GM19397 (cell line): ENCODE measurements around the gene EXOC3L1.

Experiments
- ATAC-seq: cut with Tn5 transposase; IDR thresholded peaks from one replicate; pipeline ENCODE4 v1.9.1; 2021; ENCODE audit warnings: mild to moderate bottlenecking, moderate library complexity; ENCODE audit not compliant: unreplicated experiment

The EXOC3L1 gene

DNA sequence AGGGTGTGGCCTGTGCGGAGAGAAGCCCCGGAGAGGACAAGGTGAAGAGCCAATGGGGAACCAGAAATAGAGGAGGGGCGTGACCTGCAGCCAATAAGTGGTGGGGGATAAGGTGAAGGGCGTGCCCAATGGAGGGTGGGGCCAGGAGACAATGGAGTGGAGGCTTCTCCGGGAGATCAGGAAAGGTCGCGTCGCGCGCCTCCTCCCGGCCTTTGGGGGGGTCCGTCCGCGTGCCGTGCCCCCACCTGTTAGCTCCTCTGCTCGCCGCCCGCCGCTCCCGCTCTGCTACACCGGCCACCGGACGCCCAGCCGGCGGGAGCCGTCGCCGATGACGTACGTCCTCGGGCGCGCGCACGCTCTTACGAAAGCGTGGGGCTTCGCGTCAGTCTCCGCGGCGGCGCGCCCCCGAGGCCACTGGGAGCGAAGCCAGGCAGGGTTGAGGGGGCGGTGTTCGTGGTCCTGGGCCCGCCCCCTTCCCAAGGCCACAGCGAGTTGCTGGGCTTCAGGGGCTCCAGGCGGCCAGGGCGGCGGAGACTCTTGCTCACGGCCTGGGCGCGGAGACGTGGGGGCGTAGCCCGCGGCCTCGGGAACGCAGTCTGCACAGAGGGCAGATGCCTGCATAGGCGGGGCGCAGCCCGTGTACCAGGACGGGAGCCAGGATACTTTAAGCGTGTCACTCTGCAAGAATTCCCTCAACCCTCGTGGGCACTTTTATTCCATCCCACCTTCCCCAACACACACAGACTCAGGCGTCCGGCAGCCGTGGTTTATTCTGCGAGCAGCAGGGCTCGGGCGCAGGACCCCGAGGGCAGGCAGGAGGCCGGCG is 6.1 kb downstream of the EXOC3L1 start, which contains the start of gene MATCAP1:
Gene MATCAP1, minus strand, starts transcription at position 337 of the 826 bp plus-strand sequence. CDS start 3,353 bp downstream, outside the sequence.
- peak; percentile 80 for ATAC-seq

DNA sequence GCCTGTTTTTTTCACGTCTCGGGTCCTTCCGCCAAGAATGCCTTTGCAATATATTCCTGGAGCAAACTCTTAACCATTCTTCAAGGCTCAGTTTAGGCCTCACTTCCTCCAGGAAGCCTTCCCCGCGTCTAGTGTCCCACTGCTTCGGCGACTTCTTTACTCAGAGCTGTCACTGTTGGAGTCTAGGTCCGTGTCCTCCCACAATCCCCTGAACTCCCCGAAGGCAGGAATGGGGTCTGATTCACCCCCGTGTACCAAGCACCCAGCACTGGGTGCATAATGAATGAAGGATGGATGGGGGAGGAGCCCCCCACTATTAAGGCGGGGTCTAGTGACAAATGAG is 6.7 kb downstream of the EXOC3L1 start:
- ATAC-seq = no peak

DNA sequence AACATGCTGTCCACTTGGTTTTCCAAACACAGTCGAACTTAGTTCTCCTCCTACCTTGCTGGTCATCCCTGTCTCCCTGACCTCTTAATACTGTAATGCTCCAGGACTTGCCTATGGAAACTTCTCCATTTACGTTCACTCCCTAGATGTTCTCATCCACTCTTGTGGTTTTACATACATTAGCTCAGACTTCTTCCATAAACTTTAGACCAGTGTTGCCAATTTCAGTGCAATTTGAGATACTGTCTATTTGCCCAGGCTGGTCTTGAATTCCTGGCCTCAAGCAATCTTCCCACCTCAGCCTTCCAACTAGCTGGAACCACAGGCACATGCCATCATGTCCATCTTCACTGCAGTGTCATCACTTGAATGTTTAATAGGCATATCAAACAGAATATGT is 7.6 kb downstream of the EXOC3L1 start:
- ATAC-seq = no peak

DNA sequence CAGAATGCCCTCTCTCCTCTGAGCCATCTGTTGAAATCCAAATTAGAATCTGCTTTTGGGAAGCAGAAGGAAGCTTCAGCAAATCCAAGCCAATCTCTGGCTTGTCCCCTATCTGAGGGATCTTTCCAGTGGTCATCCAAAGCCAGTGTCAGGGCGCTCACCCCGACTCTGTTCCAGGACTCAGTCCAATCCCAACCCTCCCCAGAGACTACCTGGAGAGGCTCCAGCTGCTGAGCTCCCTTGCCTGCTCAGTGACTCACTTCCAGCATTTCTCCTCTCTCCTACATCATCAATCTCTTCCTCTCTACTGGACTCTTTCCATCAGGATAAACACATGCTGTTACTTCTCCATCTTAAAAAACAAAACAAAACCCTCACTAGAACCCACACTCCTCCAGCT is 8.6 kb downstream of the EXOC3L1 start:
- ATAC-seq = no peak

DNA sequence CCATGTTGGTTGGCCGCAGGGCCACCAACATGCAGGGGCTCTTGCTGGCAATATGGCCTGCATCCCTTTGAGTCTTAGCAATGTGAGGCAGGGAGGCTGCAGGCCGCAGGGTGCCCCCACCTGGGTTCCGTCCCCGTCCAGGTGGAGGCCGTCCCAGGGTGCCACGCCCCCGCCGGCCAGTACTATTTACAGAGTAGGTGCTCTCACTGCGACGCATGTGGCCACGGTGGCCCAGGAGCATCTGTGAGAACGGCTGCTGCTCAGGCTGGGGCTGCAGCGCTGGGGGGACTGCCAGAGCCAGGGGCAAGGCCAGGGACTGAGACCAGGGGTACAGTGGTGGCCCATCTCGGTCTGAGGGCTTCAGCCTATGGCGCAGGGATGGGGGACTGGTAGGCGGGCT is 9.8 kb downstream of the EXOC3L1 start:
- no peak for ATAC-seq

DNA sequence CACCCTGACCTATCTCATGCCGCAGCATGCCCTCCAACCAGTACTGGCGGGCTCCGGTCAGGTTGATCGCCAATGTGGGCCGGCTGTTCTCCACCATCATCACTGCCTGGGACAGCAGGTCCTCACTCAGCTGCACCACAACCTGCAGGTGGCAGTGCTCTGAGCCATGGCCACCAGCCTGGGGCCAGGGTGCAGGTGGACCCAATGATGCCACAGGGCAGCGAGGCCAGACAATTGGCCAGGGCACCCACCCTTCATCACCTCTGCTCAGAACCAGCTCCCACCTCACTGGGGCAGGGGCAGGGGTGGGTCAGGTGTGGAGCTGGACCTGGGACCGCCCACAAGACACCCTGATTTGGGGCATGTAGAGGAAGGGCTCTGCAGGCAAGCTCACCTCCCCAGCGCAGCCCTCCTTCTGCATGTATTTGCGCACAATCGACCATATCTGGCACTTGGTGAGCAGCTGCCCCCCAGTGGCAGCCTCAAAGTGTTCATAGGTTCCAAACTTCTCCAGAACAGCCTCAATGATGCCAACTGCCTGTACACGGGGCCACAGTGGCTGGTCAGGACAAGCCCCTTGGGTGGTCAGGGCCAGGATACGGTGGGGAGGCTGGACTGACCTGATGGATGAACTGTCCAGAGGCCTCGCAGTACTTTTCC is 10.4 kb downstream of the EXOC3L1 start:
- no peak for ATAC-seq

DNA sequence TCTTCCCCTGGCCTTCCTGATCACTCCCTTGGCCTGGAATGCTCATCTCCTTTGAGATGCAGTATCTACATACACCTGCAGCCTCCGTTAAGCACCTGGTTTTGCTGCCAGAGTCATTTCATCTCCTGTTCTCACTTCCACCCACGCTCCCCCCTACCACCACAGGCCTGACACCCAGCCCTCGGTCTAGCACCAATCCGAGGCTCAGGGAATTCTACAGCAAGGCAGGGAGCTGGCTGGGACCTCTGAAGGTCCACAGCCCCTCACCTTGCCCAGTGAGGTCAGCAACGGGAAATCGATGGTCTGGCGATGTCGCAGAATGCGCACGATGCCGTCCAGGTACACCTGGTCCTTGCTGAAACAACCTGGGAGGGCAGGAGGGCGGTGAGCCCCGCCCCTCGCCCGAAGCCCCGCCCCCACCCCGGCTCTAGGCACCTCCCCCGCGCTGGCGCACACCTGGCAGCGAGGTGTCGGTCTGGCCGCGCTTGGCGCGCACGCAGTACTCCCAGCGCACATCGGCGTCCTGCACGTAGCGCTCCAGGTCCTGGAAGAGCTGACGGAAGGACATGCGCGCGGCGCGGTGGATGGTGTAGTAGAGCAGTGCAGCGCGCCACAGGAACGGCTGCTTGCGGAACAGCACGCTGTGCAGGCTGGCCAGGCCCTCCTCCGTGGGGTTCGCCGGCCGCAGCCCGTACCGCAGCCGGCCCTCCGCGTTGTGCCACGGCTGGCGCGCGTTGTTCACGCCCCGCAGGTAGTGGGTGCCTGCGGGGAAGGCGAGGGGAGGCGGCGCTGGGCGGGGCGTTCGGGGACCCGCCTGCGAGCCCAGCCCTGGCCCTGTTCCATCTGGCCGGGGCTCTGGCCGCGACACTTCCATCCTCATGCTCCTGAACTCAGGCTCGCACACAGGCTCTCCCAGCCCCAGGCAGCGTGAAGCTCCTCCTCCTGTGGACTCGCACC is 11.9 kb downstream of the EXOC3L1 start:
- ATAC-seq = no peak

DNA sequence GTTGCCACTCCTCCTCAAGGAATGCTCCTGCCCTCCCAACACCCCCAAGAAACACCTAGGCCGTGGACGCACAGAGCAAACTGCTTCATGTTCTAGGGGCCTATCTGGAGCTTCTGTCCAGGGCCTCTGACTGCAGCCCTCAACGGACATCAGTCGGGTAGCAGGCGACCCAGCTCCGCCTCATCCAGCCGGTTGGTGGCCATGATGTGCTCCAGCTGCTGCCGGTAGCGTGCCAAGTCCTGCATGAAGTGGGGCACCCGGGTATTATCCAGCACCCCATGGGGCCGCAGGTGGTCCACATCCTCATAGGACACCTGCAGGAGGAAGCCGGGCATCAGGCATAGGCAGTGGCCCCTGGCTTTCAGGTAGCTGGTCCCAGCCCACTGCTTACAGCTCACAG is 13.3 kb downstream of the EXOC3L1 start:
- ATAC-seq = no peak

DNA sequence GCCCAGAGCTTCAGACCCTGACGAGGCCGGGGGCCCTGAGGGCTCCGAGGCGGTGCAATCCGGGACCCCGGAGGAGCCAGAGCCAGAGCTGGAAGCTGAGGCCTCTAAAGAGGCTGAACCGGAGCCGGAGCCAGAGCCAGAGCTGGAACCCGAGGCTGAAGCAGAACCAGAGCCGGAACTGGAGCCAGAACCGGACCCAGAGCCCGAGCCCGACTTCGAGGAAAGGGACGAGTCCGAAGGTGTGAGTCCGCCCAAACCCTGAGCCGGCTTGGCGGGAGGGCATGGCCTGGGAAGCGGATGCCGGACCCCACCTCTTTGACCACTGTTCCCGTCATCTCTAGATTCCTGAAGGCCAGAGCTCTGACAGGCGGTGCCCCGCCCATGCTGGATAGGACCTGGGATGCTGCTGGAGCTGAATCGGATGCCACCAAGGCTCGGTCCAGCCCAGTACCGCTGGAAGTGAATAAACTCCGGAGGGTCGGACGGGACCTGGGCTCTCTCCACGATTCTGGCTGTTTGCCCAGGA is 15.2 kb downstream of the EXOC3L1 start:
- no peak for ATAC-seq

DNA sequence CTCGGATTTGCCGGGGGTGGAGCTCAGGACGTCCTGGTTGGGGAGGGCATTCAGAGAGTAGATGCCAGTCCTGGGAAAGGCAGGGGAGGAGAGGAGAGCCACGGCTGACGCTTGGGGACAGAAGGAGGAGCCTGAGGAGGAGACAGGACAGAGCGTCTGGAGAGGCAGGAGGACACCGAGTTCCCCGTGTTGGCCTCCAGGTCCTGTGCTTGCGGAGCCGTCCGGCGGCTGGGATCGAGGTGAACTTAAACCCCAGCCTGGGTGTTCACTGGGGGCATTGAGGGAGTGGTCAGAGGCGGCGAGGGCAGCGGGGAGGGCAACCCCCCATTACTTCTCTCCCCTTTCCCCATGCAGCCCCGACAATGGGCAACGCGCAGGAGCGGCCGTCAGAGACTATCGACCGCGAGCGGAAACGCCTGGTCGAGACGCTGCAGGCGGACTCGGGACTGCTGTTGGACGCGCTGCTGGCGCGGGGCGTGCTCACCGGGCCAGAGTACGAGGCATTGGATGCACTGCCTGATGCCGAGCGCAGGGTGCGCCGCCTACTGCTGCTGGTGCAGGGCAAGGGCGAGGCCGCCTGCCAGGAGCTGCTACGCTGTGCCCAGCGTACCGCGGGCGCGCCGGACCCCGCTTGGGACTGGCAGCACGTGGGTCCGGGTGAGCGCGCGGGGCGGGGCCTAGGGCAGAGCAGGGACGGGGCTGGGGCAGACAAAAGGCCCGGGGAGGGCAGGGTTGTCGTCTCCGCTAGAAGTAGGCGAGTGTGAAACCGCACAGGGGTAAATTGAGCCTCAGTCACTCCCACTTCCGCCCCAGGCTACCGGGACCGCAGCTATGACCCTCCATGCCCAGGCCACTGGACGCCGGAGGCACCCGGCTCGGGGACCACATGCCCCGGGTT is 15.9 kb downstream of the EXOC3L1 start:
- peak; percentile 31 for ATAC-seq

DNA sequence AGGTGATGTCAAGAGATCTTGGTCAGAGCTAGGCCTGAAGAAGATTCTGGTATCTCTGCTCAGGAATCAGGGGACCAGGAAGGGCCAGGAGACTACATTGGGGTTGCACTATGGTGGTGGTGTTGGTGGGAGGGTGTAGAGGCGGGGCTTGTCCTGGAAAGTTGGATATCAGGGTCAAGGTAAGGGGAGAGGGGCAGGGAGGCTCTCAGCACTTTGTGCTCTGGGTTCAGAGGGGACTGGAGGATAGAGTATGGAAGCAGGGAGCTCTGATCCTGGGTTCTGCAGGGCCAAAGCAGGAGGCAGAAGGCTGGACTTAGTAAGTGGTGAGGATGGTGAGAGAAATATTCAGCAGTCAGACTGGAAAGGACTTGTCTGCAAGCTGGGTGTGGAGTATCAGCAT is 16.6 kb downstream of the EXOC3L1 start:
- ATAC-seq = no peak

DNA sequence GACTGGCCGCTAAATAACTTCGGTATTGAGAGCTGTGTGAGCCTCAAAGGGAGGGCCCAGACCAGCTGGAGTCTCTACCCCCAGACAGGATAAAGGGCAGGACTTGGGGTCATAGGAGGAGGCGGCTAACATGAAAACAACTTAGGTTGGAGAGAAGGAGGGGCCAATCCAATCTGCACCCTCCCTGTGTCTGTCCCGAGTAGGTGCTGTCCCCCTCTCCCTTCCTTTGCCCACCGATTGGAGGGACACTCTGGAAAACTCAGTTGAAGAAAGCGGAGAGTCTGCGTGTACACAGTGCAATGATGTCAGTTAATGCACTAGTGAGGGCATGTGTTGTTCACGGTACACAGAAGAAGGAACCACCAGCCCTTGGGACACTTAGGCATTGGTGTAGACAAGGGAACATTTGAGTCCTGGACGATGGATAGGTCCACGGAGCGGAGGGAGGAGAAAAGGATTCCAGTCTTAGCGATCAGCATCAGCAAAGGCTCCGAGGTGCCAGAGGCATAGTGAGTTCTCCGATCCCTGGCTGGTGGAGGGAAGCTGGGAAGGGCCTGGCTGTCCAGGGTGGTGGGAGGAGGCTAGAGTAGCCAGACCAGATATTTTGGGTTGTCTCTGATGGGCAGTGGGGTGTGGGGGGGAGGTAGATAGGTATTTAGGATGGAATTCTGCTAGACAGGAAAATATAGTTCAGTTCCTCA is 18.8 kb downstream of the EXOC3L1 start:
- no peak for ATAC-seq

DNA sequence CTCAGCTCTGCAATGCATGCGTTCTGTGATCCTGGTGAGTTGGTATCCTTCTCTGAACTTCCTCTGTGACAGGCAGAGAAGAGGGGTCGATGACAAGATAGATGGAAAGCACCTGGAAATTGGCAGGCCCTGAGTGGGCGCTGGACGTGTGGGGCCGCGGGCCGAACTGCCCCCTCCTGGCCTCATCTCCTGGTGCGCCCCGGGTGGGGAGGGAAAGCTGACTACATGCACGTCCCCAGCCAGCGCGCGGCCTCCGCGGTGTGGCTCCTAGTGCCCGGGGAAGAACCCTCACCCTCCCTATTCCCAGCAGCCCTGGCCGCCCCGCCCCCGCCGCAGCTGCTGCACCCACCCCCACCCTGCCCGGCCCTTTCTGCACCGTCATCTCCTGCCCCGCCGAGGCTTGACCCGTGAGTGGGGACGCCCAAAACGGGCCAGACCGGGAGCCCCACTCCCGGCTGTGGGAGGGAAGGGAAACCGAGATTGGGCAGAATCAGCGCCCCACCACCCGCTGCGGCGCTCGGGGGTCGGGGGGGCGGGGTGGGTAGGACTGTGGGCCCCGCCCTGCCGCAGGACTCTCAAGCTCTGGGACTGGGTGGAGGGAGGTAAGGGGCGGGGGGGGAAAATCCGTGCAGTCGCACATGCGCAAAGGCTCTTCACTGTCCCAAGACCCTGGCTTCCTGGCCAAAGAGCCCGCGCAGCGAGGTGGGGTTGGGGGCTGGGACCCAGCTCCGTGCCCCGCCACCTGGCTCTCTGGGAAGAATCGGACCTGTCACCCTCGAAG is 19.6 kb downstream of the EXOC3L1 start, which contains the start of gene NOL3:
Gene NOL3, plus strand, starts transcription at position 371 of the 781 bp plus-strand sequence.
- ATAC-seq = peak; percentile 48

DNA sequence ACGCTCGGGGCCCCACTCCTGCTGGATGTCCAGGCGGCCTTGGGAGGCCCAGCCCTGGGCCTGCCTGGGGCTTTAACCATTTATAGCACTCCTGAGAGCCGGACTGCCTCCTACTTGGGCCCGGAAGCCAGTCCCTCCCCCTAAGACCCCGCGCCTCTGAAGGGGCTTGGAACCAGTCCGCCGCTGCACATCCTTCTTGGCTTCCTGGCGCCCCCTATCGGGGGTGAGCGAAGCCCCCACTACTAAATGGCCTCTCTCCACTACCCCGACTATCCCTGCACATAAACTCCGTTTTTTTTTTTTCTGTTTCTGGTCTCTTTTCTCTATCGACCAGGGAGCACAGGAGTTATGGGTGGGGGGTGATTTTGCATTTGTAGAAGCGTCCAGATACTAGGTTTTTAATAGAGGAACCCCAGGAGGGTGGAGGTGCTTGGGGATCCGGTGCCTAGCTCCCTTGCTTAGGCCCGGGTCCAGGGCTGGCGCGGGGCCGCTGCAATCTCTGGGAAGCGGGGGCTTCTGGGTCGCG is 20.2 kb downstream of the EXOC3L1 start:
- no peak for ATAC-seq

DNA sequence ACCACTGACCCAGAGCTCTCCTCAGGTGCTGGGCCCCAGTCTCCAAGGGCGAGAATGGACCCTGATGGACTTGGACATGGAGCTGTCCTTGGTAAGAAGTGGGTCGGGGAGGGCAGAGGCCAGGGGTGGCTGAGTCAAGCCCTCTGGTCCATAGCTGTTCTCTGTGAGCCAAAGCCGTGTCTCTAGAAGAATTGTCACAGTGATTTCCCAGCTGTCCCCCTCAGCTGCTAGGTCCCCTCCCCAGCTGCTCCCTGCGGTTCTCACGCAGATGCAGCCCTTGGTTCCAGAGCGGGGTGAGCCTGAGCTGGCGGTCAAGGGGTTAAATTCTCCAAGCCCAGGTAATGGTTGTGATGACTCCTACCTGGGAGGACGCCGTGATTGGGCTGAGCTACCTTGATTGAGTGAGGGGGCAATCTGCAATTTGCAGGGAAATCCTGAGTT is 20.9 kb downstream of the EXOC3L1 start:
- no peak for ATAC-seq

DNA sequence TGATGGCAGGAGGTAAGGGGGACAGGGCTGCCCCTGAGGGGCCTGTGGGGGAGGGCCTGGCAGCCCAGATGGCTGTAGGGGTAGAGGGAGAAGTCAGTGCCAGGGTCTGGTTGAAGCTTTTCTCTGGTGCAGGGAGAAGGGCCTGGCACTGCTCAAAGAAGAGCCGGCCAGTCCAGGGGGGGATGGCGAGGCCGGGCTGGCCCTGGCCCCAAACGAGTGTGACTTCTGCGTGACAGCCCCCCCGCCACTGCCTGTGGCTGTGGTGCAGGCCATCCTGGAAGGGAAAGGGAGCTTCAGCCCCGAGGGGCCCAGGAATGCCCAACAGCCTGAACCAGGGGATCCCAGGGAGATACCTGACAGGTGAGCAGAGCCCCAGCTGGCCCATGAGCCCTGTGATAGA is 22.3 kb downstream of the EXOC3L1 start:
- no peak for ATAC-seq

DNA sequence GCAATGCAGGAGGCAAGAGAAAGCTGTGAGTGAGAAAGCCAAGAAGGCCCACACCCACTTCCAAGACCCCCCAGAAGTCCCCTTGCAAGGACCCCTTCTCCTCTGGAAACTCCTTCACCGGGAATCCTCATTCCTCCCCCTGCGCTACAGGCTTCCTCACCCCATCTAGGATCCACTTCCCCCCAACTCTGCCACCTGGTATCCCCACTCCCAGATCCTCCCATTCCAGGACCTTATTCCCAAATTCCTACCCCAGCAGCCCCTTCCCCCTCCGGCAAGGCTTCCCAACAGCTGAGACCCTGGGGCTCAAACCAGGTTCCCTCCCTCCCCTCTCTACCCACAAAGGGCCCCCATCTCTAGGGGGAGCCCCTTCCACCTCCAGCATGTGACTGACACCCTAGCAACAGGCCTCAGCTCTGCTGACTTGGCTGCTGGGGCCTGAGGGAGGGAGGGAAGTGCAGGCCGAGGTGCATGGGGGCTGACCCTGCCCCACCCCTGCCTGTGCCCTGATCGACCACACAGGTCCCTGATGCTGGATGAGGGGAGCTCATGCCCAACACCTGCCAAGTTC is 23.3 kb downstream of the EXOC3L1 start:
- no peak for ATAC-seq

DNA sequence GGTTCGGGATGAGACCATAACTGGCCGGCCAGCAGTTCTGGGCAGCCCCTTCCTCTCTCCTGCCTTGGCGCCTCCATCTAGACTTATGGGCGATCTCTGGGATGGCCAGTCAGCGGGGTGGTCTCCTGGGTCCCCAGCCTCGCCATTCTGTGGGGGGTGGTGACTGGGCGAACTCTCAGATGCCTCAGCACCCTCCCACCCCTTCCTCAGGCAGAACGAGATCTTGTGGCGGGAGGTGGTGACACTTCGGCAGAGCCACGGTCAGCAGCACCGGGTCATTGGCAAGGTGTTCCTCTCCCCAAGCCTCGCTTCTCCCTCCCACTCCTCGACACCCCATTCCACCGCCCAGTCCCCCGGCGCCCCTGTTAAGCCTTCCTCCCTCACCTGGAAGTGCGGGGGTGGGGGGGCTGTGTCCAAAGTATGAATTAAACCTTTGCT is 23.8 kb downstream of the EXOC3L1 start:
- ATAC-seq = no peak
